HG02610 (cell line): ENCODE results near the gene TSSK6.

ENCODE experiments used
- ATAC-seq: cut with Tn5 transposase; IDR thresholded peaks from one replicate; pipeline ENCODE4 v1.9.1; 2021; ENCODE audit warnings: mild to moderate bottlenecking, moderate library complexity; ENCODE audit not compliant: unreplicated experiment

TSSK6 gene

GRCh38 chr19:19514881-19515641 lies at the start of gene TSSK6:
Gene TSSK6 (minus strand): TSS chr19:19515548. CDS start chr19:19515427, 121 bp downstream.
- ATAC-seq = no peak

- no peak for ATAC-seq
Measured at GRCh38 chr19:19563348-19563848, 48.0 kb upstream of the TSSK6 start.

DNA sequence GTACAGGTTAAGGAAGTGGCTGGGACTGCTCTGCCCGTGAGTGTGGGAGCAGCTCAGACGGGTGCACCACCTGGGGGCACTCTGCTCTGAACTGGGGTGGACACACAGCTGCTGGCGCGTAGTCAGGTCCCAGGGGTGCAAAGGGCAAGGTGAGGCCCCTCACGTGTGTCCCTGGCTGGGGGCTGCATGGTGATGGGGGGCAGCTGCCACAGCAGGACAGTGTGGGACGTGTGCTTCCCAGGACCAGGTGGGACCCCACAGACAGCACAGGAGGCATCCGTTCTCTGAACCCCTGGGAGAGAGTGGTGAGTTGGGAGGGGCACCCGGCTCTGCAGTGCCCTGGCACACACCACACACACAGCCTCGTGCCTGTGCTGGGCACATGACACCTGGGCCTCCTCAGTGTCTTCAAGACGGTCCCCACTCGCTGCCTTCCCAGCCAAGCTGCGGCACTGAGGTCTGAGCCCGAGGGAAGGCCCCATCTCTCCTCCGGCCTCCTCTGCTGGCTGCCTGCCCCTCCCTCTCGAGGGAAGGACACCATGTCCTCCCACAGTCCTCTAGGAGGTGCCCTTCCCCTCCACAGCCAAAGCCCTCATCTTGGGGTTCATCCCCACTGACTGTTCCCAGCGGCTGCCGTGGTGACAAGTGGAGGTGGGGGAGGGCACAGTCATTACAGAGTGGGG lies 47.5 kb upstream of the TSSK6 start:
- ATAC-seq = no peak

GRCh38 chr19:19561946-19562664 lies 46.8 kb upstream of the TSSK6 start:
- no peak for ATAC-seq

- no peak for ATAC-seq
Measured at GRCh38 chr19:19559931-19560330, 44.6 kb upstream of the TSSK6 start.

GRCh38 chr19:19558636-19559035 lies 43.3 kb upstream of the TSSK6 start:
- no peak for ATAC-seq

DNA sequence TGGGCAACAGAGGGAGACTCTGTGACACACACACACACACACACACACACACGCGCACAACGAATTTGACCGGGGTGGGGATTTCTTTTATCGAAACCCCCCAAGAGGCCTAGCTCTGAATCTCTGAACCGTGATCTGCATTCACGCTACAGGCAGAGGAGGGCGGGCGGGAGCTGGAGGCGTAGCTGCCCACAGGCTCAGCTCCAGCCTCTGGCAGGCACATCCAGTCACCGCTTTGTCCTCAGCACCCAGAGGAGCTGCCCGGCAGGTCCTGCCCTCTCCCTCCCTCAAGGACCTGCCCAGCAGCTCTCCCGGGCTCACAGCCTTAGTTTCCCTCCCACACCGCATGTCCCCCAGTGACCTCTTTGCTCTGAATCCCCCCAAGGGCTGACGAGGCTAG lies 42.7 kb upstream of the TSSK6 start:
- no peak for ATAC-seq

DNA sequence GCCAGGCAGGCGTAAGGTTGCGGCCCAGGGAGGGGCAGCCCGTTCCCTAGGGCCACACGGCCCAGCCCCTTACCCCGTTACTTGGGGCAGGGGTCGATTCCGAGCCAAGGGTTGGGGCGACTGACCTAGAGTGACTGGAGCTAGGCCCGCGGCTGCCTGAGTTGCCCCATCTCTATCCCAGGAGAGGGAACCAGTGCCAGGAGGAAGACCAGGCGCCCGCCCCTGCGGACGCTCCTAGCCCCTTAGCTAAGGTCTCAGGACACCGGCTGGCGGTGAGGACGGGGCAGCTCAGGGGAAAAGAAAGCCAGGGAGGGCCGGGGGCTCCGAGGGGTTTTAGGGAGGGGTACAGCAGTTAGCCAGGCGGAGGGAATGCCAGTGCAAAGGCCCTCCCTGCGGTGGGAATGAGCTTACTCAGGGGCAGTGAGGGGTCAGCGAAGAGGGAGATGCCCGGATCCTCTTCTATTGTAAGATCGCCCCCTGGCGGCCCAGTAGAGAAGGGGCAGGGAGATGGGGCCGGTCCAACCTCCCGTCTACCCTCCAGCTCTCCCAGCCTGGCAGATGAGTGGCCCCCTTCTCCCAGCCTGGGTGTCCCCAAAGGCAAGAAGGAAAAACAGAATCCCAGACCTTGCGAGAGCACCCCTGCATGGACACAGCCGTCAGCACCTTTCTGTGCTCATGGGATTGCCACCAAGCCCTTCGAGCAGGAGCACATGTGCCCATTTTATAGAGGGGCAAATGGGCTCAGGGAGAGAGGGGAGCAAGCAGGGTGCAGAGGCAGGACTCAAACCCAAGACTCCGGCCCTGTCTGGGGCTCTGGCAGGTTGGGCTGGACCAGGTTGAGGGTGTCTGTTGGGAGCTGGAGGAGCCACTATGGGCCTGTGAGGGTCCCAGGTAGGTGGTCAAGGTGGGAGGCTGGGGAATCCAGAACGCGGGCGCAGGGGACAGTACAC lies 39.0 kb upstream of the TSSK6 start:
- no peak for ATAC-seq

DNA sequence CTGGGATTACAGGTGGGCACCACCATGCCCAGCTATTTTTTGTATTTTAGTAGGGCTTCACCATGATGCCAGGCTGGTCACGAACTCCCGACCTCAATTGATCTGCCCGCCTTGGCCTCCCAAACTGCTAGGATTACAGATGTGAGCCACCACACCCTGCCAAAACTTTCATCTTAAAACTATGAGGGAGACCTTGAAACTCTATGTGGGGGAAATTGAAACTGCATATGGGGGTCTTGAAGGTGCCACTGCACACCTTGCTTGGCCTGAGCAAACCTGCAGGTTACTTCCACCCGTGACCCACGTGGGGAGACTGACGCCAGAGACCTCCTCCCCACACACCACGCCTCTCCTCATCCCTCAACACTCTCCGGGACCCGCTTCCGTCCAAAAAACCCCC lies 38.3 kb upstream of the TSSK6 start:
- no peak for ATAC-seq

DNA sequence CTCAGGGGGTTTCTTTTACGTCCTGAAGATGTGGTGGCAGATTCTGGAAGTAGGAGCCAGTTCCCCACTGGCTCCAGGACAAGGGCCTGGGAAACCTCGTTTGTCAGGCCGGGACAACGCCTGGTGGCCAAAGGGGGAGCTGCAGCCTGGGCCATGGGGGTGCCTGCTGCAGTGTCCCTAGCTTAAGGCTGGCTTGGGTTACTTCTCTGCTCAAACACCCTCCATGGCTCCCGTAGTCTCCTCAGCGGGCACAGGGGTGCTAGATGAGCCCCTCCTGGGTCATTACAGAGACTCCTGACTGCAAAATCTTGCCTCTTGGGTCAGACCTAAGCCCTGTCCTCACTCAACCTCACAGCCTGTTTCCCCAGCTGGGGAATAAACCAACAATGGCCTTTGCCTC lies 37.5 kb upstream of the TSSK6 start:
- ATAC-seq = no peak

- no peak for ATAC-seq
Measured at GRCh38 chr19:19551853-19552192, 36.5 kb upstream of the TSSK6 start.

GRCh38 chr19:19550972-19551852 lies 35.9 kb upstream of the TSSK6 start:
- no peak for ATAC-seq

GRCh38 chr19:19550485-19550929 lies 35.2 kb upstream of the TSSK6 start:
- no peak for ATAC-seq

- ATAC-seq = no peak
Measured at GRCh38 chr19:19549804-19550464, 34.6 kb upstream of the TSSK6 start.

GRCh38 chr19:19548915-19549759 lies 33.8 kb upstream of the TSSK6 start:
- ATAC-seq = no peak

- ATAC-seq = no peak
Measured at GRCh38 chr19:19547674-19548336, 32.5 kb upstream of the TSSK6 start.

GRCh38 chr19:19546751-19547162 lies 31.4 kb upstream of the TSSK6 start:
- no peak for ATAC-seq

DNA sequence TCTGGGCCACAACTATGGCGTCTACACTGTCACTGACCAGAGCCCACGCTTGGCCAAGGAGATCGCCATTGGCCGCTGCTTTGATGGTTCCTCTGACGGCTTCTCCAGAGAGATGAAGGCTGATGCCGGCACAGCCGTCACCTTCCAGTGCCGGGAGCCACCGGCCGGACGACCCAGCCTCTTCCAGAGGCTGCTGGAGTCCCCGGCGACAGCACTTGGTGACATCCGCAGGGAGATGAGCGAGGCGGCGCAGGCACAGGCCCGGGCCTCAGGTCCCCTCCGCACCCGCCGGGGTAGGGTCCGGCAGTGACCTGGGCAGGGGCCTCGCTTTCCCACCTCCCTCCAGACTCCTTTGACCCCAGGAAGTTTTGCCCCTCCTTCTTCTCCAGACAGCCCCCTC lies 30.4 kb upstream of the TSSK6 start:
- ATAC-seq = no peak
